HCT116 (cell line): ENCODE data around the gene NRXN2. TPM values are rescaled to one million over a fixed set of nuclear protein-coding genes. Genes with fewer than 3 reads are reported as not detected.

ENCODE experiments used
- ATAC-seq: fragments of 200-7000 bp; cut with Tn5 transposase; 2 replicates; pipeline ENCODE4 v1.9.1; 2020; ENCODE audit warnings: mild to moderate bottlenecking, moderate library complexity
- BruUV-seq: library from RNA; stranded (reverse); fragments of 400-500 nt; replicated peaks from 2 replicates; lab custom pipeline; 2021; lab: Mats Ljungman, UMichigan
- CTCF ChIA-PET: fragments of 300-600 bp; sonication (Branson Sonifier 250); formaldehyde crosslinking; loops from one replicate; lab custom pipeline; 2021; ENCODE audit warnings: antibody characterized with exemption; lab: Charles Lee
- POLR2A ChIA-PET: fragments of 300-600, 350-600 bp; sonication (Branson Sonifier 250); formaldehyde crosslinking; loops from one replicate; lab custom pipeline; 2021; ENCODE audit warnings: antibody characterized with exemption; lab: Charles Lee
- RAD21 ChIA-PET, 2 experiments: fragments of 300-600 bp; sonication (Branson Sonifier 250); formaldehyde crosslinking; loops; one replicate each; lab custom pipeline; 2023; ENCODE audit warnings: low total read pairs in 2 of 2; ENCODE audit not compliant: uncharacterized antibody in 2 of 2, unreplicated experiment in 2 of 2, low non-redundant PET in 1 of 2; lab: Charles Lee
- DNase-seq: peaks from one replicate; pipeline ENCODE4 v3.0.0-alpha.2; 2010; ENCODE audit warnings: low read depth, low spot score
- H2AFZ ChIP-seq: fragments of 200-600 bp; shearing (Covaris generic), sonication (generic); 2 replicates; pipeline ENCODE4 v1.6.1; 2017; ENCODE audit warnings: low read depth, mixed run types, mixed read lengths, antibody characterized with exemption, low read length; ENCODE audit not compliant: poor library complexity, severe bottlenecking
- H3K27ac ChIP-seq: 2 replicates; pipeline ENCODE4 v1.5.1; 2012; ENCODE audit warnings: low read depth, low read length
- H3K27me3 ChIP-seq: fragments of 200-600 bp; sonication (generic); 2 replicates; pipeline ENCODE4 v1.6.1; 2016; ENCODE audit warnings: mixed run types, low read length, mixed read lengths; ENCODE audit not compliant: insufficient read depth
- H3K36me3 ChIP-seq, 2 experiments: fragments of 200-500 bp in 1 of 2; fragments of 200-600 bp in 1 of 2; sonication (Bioruptor generic) in 1 of 2; sonication (generic) in 1 of 2; 2 replicates each; pipeline versions ENCODE4 v1.5.1 to v1.6.1; 2014 to 2016; ENCODE audit warnings: low read length in 2 of 2, inconsistent platforms in 1 of 2, mixed read lengths in 1 of 2, mixed run types in 1 of 2; ENCODE audit not compliant: insufficient read depth in 2 of 2, control insufficient read depth in 1 of 2
- H3K4me1 ChIP-seq, 2 experiments: fragments of 200-600 bp in 1 of 2; sonication (generic) in 1 of 2; 2 replicates each; pipeline versions ENCODE4 v1.5.1 to v1.6.1; 2012 to 2017; ENCODE audit warnings: low read length in 2 of 2, inconsistent platforms in 1 of 2, mild to moderate bottlenecking in 1 of 2, mixed read lengths in 1 of 2, mixed run types in 1 of 2, moderate library complexity in 1 of 2; ENCODE audit not compliant: insufficient read depth in 2 of 2, control insufficient read depth in 1 of 2
- H3K4me2 ChIP-seq: fragments of 200-600 bp; sonication (generic); 2 replicates; pipeline ENCODE4 v1.6.1; 2017; ENCODE audit warnings: mixed run types, low read length, mixed read lengths
- H3K4me3 ChIP-seq, 2 experiments: fragments of 200-600 bp in 1 of 2; sonication (generic) in 1 of 2; replicated peaks in 1 of 2; 2 replicates each; pipeline ENCODE4 v1.5.1; 2011 to 2016; ENCODE audit warnings: low read length in 2 of 2, control low read depth in 1 of 2, low read depth in 1 of 2, mild to moderate bottlenecking in 1 of 2, mixed read lengths in 1 of 2, mixed run types in 1 of 2
- H3K79me2 ChIP-seq: fragments of 200-600 bp; sonication (generic); 2 replicates; pipeline ENCODE4 v1.6.1; 2017; ENCODE audit warnings: mild to moderate bottlenecking, mixed run types, low read length, moderate library complexity, mixed read lengths; ENCODE audit not compliant: insufficient read depth
- H3K9ac ChIP-seq: fragments of 200-600 bp; sonication (generic); 2 replicates; pipeline ENCODE4 v1.6.1; 2016; ENCODE audit warnings: low read length, mixed read lengths
- H3K9me2 ChIP-seq: fragments of 200-600 bp; sonication (generic), shearing (Covaris generic); 2 replicates; pipeline ENCODE4 v1.6.1; 2017; ENCODE audit warnings: mixed run types, mild to moderate bottlenecking, moderate library complexity; ENCODE audit not compliant: insufficient read depth
- H3K9me3 ChIP-seq, 2 experiments: fragments of 200-500 bp in 1 of 2; fragments of 200-600 bp in 1 of 2; sonication (Bioruptor generic) in 1 of 2; sonication (generic) in 1 of 2; 2 replicates each; pipeline ENCODE4 v1.6.1; 2014 to 2017; ENCODE audit warnings: low read length in 2 of 2, mixed read lengths in 2 of 2, inconsistent platforms in 1 of 2, low read depth in 1 of 2, mild to moderate bottlenecking in 1 of 2, mixed run types in 1 of 2, moderate library complexity in 1 of 2; ENCODE audit not compliant: control insufficient read depth in 1 of 2, insufficient read depth in 1 of 2
- H4K20me1 ChIP-seq: fragments of 200-600 bp; sonication (generic), shearing (Covaris generic); 2 replicates; pipeline ENCODE4 v1.6.1; 2017; ENCODE audit warnings: mixed run types, mild to moderate bottlenecking, moderate library complexity; ENCODE audit not compliant: insufficient read depth
- CEBPB ChIP-seq: IDR thresholded peaks from 2 replicates; pipeline ENCODE4 v1.6.1; 2012; ENCODE audit warnings: low read depth
- ELF1 ChIP-seq: IDR thresholded peaks from 2 replicates; pipeline ENCODE4 v1.6.1; 2012; ENCODE audit warnings: low read depth, borderline replicate concordance
- EZH2 ChIP-seq: fragments of 200-600 bp; sonication (generic); IDR thresholded peaks from 2 replicates; pipeline ENCODE4 v1.6.1; 2017; ENCODE audit warnings: antibody characterized with exemption, mixed run types
- EZH2phosphoT487 ChIP-seq: fragments of 200-600 bp; IDR thresholded peaks from 2 replicates; pipeline ENCODE4 v1.6.1; 2018; ENCODE audit warnings: antibody characterized with exemption, borderline replicate concordance
- SRF ChIP-seq: IDR thresholded peaks from 2 replicates; pipeline ENCODE4 v1.6.1; 2012; ENCODE audit warnings: low read depth
- TCF7L2 ChIP-seq: IDR thresholded peaks from 2 replicates; pipeline ENCODE4 v1.7.0; 2011; ENCODE audit warnings: borderline replicate concordance, inconsistent platforms; ENCODE audit not compliant: insufficient read depth, insufficient read length; ENCODE audit errors: extremely low read depth
- ZFX ChIP-seq: fragments of 450-650 bp; IDR thresholded peaks from 2 replicates; pipeline ENCODE4 v1.6.1; 2017
- intact Hi-C: fragments of 100-400 bp; cut with micrococcal nuclease; formaldehyde crosslinking; loops from 2 replicates; pipeline ENCODE4 v1.10.0; 2022
- total RNA-seq: library from RNA; stranded (reverse); gene quantifications from one replicate; pipeline ENCODE4 v1.2.1, GENCODE V29; 2021; ENCODE audit not compliant: unreplicated experiment
- TF ChIP-seq, protein P1 (sequence below): IDR thresholded peaks from 2 replicates; pipeline ENCODE4 v1.6.1; 2012
- TF ChIP-seq, protein P2 (sequence below), 3 experiments: fragments of 200-600 bp in 1 of 3; sonication (generic) in 1 of 3; IDR thresholded peaks in 2 of 3; conservative IDR thresholded peaks in 1 of 3; 2 replicates each; pipeline ENCODE4 v1.5.1; 2012 to 2017; ENCODE audit warnings: low read depth in 2 of 3, low read length in 2 of 3, antibody characterized with exemption in 1 of 3, borderline replicate concordance in 1 of 3, control low read depth in 1 of 3, mild to moderate bottlenecking in 1 of 3, mixed read lengths in 1 of 3, mixed run types in 1 of 3, moderate library complexity in 1 of 3; ENCODE audit not compliant: insufficient read depth in 1 of 3
- TF ChIP-seq, protein P3 (sequence below): IDR thresholded peaks from 2 replicates; pipeline ENCODE4 v1.6.1; 2012

The NRXN2 gene
- total RNA-seq, 1 experiment from 2014 or later = 1.5 TPM

DNA sequence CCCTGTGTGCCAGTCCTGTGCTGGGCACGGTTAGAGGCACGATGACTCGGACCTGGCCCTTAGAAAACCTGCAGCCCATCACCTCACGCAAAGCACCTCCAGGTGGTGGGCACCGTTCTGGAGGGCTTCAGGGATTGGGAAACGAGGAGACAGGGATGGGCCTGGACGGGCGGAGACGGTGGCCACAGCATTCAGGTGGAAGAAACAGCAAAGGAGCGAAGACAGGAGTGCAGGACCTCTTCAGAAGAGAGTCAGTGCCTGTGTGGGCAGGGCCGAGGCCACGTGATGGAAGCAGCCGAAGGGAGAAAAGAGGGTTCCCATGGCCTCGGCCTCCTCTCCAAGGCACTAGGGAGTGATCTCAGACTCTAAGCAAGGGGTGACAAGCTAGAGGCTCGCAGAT is 140.1 kb downstream of the NRXN2 start:
- H3K27ac ChIP-seq = no peak overlapping the region

More for the DNA sequence above, 140.1 kb downstream of the NRXN2 start:
- Histone ChIP-seq H3K4me2 (0 out of 2 replicates have a peak overlapping the region, but pooled peaks have one; percentile 5), H3K27me3 (no peaks in the 10 kb centered on the region), H3K4me1 (peaks cover 0 to 10% of the 10 kb centered on the region in 2 experiments; a peak in 1 of 4 replicates), H3K4me3 (no peak overlapping the region), H4K20me1 (no peaks in the 10 kb centered on the region), H2AFZ (no peak overlapping the region), H3K36me3 (no peaks in the 10 kb centered on the region), H3K9me2 (no peaks in the 10 kb centered on the region), H3K9me3 (no peaks in the 10 kb centered on the region), H3K79me2 (no peaks in the 10 kb centered on the region), H3K9ac (no peak overlapping the region)
- POLR2A ChIA-PET = no interaction called here
- no peak for TF ChIP-seq CEBPB
- TF ChIP-seq SRF = no peak
- TF ChIP-seq, protein P1, sequence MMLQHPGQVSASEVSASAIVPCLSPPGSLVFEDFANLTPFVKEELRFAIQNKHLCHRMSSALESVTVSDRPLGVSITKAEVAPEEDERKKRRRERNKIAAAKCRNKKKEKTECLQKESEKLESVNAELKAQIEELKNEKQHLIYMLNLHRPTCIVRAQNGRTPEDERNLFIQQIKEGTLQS = no peak
- no peak for TF ChIP-seq ZFX
- TF ChIP-seq, protein P2, sequence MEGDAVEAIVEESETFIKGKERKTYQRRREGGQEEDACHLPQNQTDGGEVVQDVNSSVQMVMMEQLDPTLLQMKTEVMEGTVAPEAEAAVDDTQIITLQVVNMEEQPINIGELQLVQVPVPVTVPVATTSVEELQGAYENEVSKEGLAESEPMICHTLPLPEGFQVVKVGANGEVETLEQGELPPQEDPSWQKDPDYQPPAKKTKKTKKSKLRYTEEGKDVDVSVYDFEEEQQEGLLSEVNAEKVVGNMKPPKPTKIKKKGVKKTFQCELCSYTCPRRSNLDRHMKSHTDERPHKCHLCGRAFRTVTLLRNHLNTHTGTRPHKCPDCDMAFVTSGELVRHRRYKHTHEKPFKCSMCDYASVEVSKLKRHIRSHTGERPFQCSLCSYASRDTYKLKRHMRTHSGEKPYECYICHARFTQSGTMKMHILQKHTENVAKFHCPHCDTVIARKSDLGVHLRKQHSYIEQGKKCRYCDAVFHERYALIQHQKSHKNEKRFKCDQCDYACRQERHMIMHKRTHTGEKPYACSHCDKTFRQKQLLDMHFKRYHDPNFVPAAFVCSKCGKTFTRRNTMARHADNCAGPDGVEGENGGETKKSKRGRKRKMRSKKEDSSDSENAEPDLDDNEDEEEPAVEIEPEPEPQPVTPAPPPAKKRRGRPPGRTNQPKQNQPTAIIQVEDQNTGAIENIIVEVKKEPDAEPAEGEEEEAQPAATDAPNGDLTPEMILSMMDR (IDR thresholded peaks at IDR 0.05 in 2 of 3, conservative IDR thresholded peaks at IDR 0.05 in 1 of 3; ENCODE audit: borderline replicate concordance in 1 of 3, insufficient read depth in 1 of 3, low read depth in 2 of 3, low read length in 2 of 3) = no peak
- TF ChIP-seq EZH2 = no peak
- TF ChIP-seq, protein P3, sequence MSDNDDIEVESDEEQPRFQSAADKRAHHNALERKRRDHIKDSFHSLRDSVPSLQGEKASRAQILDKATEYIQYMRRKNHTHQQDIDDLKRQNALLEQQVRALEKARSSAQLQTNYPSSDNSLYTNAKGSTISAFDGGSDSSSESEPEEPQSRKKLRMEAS = no peak
- no peak for TF ChIP-seq EZH2phosphoT487
- no peak for TF ChIP-seq TCF7L2
- no peak for TF ChIP-seq ELF1
- no TSS peak for BruUV-seq
- intact Hi-C loops = no loop called here
- CTCF ChIA-PET = no interaction called here
- RAD21 ChIA-PET = no interaction called here
- ATAC-seq (no peak), DNase-seq (no peak)
